WI38 (cell line): Measurements from ENCODE around the gene MCFD2.

Source experiments
- H3K4me3 ChIP-seq: 2 replicates; pipeline ENCODE4 v1.5.1; 2011; ENCODE audit warnings: low read depth, mild to moderate bottlenecking, control low read depth, low read length
- TF ChIP-seq, protein P1 (sequence below): IDR thresholded peaks from 2 replicates; pipeline ENCODE4 v1.5.1; 2012; ENCODE audit warnings: low read depth, mild to moderate bottlenecking, control low read depth, low read length

MCFD2 gene

DNA sequence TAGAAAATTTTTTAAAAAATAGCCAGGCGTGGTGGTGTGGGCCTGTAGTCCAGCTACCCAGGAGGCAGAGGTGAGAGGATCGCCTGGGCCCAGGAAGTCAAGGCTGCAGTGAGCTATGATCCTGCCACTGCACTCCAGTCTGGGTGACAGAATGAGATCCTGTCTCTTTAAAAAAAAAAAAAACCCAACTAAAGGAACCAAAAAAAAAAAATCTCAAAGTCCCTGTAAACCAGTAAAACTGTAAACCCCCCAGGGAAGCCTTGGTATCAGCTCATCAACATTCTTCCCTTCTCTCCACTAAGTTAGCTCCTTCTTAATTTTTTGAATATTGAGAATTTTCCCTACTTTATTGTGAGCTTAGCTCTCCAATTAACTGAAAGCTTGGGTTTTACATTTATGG lies 8.4 kb upstream of the MCFD2 start:
- TF ChIP-seq, protein P1, sequence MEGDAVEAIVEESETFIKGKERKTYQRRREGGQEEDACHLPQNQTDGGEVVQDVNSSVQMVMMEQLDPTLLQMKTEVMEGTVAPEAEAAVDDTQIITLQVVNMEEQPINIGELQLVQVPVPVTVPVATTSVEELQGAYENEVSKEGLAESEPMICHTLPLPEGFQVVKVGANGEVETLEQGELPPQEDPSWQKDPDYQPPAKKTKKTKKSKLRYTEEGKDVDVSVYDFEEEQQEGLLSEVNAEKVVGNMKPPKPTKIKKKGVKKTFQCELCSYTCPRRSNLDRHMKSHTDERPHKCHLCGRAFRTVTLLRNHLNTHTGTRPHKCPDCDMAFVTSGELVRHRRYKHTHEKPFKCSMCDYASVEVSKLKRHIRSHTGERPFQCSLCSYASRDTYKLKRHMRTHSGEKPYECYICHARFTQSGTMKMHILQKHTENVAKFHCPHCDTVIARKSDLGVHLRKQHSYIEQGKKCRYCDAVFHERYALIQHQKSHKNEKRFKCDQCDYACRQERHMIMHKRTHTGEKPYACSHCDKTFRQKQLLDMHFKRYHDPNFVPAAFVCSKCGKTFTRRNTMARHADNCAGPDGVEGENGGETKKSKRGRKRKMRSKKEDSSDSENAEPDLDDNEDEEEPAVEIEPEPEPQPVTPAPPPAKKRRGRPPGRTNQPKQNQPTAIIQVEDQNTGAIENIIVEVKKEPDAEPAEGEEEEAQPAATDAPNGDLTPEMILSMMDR, result no peak
- H3K4me3 ChIP-seq, result no peak overlapping the region

DNA sequence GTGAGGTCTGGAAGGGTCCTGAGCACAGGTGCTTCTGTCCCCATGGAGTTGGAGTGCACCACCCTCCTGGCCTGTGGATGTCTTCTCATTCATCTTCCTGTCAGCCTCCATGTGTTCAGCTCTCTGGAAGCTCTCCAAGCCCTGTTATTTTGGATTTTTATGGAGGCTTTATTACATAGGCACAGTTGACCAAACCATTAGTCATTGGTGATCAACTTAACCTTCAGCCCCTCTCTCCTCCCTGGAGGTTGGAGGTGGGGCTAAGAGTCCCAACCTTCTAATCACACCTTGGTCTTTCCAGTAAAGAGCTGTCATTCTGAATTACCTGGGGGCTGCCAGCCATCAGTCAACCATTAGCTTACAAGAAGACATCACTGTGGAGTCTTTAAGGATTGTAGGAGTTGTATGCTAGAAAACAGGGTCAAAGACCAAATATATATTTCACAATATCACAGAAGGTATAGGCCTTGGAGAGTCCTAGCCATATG lies 7.5 kb upstream of the MCFD2 start:
- TF ChIP-seq, protein P1, result no peak
- H3K4me3 ChIP-seq, result no peak overlapping the region

DNA sequence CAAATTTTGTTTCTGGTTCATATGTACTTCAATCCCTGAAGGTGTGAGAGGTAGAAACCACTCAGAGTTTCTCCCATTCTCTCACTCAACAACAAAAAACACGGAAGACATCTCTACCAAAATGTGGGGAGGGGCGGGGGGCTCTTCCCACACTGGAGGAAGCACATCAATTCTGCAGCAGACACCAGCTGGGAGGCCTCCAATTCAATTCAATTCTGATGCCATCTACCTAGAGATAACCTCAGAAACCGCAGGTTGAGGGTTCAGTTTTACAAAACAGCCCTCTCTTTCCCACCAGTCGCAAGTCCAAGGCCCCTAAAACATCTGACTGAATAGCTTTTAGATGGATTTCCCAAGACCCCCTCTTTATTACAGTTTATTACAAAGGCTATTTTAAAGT lies 7.0 kb upstream of the MCFD2 start:
- TF ChIP-seq, protein P1, result no peak
- no peak overlapping the region for H3K4me3 ChIP-seq

DNA sequence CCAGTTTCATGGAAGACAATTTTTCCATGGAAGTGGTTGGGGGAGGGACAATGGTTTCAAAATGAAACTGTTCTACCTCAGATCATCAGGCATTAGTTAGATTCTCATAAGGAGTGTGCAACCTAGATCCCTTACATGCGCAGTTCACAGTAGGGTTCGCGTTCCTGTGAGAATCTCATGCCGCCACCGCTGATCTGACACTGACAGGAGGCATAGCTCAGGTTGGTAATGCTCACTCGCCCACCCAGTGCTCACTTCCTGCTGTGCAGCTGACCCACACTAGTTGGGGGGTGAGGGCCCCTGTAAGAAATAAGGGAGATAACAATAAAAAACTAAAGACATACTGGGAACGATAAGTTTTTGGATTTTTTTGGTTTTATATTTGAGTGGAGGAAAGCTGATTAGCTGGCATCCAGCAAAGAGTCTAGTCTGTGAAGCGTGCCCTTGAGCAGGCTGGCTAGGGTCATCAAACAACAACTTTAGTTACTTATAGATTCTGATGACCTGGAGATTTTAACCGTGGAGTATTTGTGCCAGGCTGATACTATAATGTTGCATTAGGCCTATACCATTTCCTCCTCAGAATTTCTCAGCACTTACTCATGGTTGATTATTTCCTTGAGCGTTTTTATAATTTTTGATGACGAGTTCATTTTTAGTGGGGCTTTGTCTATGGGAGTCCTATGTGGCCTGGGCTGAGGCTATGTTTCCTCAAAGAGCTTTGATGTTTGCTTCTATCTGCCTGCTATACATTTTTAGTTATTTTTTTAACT lies 6.3 kb upstream of the MCFD2 start:
- TF ChIP-seq, protein P1, result no peak
- no peak overlapping the region for H3K4me3 ChIP-seq

DNA sequence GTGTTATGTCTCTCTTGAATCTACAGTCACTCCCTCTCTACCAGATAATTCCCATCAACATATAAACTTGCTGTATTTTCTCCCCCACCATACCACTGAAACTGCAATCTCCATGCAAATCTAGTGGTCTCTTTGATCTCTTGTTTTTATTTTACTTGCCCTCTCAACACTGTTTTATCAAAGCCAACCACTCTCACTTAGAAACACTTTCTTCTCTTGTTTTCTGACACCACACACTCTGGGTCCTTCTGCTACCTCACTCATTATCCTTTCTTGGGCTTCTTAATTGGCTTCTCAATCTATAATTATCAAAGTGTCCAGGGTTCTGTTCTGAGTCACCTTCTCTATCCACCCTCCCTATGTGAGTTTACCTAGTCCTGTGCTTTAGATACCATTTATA lies 2.0 kb upstream of the MCFD2 start:
- no peak overlapping the region for H3K4me3 ChIP-seq
- TF ChIP-seq, protein P1, result no peak

DNA sequence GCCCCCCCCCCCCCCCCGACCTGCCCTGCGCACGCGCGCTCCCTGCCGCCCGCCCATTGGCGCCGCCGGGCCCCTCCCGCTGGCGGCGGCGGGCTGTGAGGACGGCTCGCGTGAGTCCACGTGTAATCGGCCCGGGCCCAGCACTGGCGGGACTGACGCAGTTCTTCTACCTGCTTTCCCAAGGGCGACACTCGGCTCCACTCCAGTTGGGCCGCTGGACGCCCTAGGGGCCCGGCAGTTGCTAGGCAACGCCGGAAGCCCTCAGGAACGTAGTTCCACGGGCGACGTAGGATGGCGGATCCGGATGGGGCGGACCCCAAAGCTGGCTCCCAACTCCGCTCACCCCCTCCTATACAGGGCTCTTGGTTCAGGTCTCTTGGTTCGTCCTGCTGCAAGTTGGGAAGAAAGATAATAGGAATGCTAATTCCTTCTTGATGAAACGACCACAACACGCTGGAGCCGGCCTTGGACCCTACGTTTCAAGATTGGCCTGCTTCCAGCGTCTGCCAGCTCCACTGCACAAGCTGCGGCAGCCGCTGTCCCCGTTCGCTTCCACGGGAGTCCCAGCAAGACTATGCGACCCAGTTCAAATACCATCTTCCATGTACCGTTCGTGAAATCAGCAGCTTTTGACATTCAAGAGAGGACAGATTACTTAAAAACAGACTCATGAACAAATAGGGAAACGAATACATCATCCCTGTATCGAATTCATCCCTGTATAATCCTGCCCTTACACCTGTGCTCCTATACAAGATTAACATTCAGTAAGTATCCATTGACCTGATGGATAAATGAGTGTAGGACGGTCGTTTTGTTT lies 415 bp upstream of the MCFD2 start:
- H3K4me3 ChIP-seq, result peak overlapping the region; percentile 99
- TF ChIP-seq, protein P1, result no peak
